ENCODE measurements around the gene PEX14. TPM values are rescaled to one million over a fixed set of nuclear protein-coding genes. Genes with fewer than 3 reads are reported as not detected.

The PEX14 gene
- total and polyA plus RNA-seq, 2 experiments from 2014 or later, result 10.0 to 20.9 TPM

DNA sequence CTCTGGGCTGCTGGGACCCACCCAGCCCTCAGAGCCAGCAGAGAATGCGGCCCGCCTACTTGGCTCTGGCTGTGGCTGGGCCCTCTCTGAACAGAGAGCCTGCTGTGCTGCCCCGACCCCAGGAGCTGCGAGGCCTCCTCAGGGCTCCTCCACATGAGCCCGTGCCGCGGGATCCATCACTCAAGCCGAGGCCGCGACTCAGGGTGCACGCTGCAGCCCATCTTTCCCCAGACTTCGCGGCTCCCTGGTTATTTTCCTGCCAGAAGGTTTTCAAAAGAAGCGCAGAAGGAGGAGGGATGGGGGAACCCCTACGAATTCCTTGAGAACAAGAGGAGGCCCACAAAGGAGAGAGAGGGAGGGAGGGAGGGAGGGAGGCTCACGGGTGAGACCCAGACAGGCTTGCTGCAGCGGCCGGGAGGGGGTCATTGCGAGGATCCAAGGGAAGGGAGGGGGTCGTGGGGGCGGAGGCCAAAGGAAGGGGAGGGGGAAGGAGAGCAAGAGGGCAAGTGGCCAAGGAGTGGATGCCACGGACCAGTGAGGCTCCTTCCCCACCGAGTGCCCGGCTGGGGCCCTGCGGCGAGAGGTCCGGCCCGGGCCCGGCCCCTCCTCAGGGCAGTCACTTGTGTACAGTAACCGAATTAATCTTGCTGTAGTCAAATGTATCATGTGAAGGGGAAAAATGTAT, 174.9 kb downstream of the PEX14 start:
- Histone ChIP-seq H3K4me3 (no peak overlapping the region), H3K79me2 (no peaks in the 10 kb centered on the region), H3K27me3 (peaks cover 5% of the 10 kb centered on the region), H3K9me2 (replicated peaks; ENCODE audit: insufficient read depth) (no peaks in the 10 kb centered on the region), H3K9me3 (ENCODE audit: low read depth) (no peaks in the 10 kb centered on the region), H3K4me2 (no peak overlapping the region), H3K4me1 (ENCODE audit: insufficient read depth) (no peaks in the 10 kb centered on the region), H4K20me1 (ENCODE audit: insufficient read depth, poor library complexity, severe bottlenecking) (no peaks in the 10 kb centered on the region), H3K27ac (no peak overlapping the region), H2AFZ (no peak overlapping the region), H3K36me3 (replicated peaks; ENCODE audit: insufficient read depth, low read depth) (no peaks in the 10 kb centered on the region)
- TF ChIP-seq CTCF (IDR thresholded peaks at IDR 0.05; ENCODE audit: poor library complexity), result no peak
- 66% methylated on average over 21 of the region's 30 CpGs for WGBS (ENCODE audit: low lambda C conversion rate, missing lambda C conversion rate)
- DNase-seq (ENCODE audit: low spot score), result no peak

- no peaks in the 10 kb centered on the region for H3K4me1 ChIP-seq (ENCODE audit: insufficient read depth)
- H3K9me2 ChIP-seq (replicated peaks; ENCODE audit: insufficient read depth), result no peaks in the 10 kb centered on the region
- no peak overlapping the region for H2AFZ ChIP-seq
- TF ChIP-seq CTCF (IDR thresholded peaks at IDR 0.05; ENCODE audit: poor library complexity), result no peak
- H3K9me3 ChIP-seq (ENCODE audit: low read depth), result no peaks in the 10 kb centered on the region
- H4K20me1 ChIP-seq (ENCODE audit: insufficient read depth, poor library complexity, severe bottlenecking), result no peaks in the 10 kb centered on the region
- H3K79me2 ChIP-seq, result no peaks in the 10 kb centered on the region
- no peak overlapping the region for H3K4me3 ChIP-seq
- 76% methylated on average over 27 of the region's 40 CpGs for WGBS (ENCODE audit: low lambda C conversion rate, missing lambda C conversion rate)
- no peak overlapping the region for H3K27ac ChIP-seq
- no peak overlapping the region for H3K4me2 ChIP-seq
- peaks cover 5% of the 10 kb centered on the region for H3K27me3 ChIP-seq
- no peaks in the 10 kb centered on the region for H3K36me3 ChIP-seq (replicated peaks; ENCODE audit: insufficient read depth, low read depth)
- no peak for DNase-seq (ENCODE audit: low spot score)
Measured at GRCh38 chr1:10650556-10651388, 176.0 kb downstream of the PEX14 start.

- Histone ChIP-seq H3K9me3 (ENCODE audit: low read depth) (no peaks in the 10 kb centered on the region), H3K4me2 (no peak overlapping the region), H3K9me2 (replicated peaks; ENCODE audit: insufficient read depth) (no peaks in the 10 kb centered on the region), H3K27me3 (peaks cover 5% of the 10 kb centered on the region), H4K20me1 (ENCODE audit: insufficient read depth, poor library complexity, severe bottlenecking) (no peaks in the 10 kb centered on the region), H3K4me1 (ENCODE audit: insufficient read depth) (no peaks in the 10 kb centered on the region), H3K4me3 (no peak overlapping the region), H3K27ac (no peak overlapping the region), H3K36me3 (replicated peaks; ENCODE audit: insufficient read depth, low read depth) (no peaks in the 10 kb centered on the region), H2AFZ (no peak overlapping the region), H3K79me2 (no peaks in the 10 kb centered on the region)
- WGBS (ENCODE audit: low lambda C conversion rate, missing lambda C conversion rate), result 60% methylated on average over 19 of the region's 19 CpGs
- TF ChIP-seq EZH2 (IDR thresholded peaks at IDR 0.05; ENCODE audit: borderline replicate concordance) (no peak), EZH2phosphoT487 (IDR thresholded peaks at IDR 0.05; ENCODE audit: low read depth, severe bottlenecking, unreplicated experiment) (no peak), CTCF (IDR thresholded peaks at IDR 0.05; ENCODE audit: poor library complexity) (no peak)
- DNase-seq (ENCODE audit: low spot score), result no peak
Measured at GRCh38 chr1:10651389-10651766, 176.6 kb downstream of the PEX14 start.

Measured in hepatocyte (in vitro differentiated cells).